H9 (cell line): Measurements from ENCODE around the gene SDC3. TPM values are rescaled to one million over a fixed set of nuclear protein-coding genes. Genes with fewer than 3 reads are reported as not detected.

ENCODE experiments used
- DNase-seq: peaks from one replicate; pipeline ENCODE4 v3.0.0-alpha.2; 2017
- H2AFZ ChIP-seq: one replicate; pipeline ENCODE4 v1.6.1; 2013; ENCODE audit warnings: mild to moderate bottlenecking, low read length, control low read depth, moderate library complexity
- H2AK5ac ChIP-seq: 2 replicates; pipeline ENCODE4 v1.6.1; 2013; ENCODE audit warnings: low read length, control low read depth, mixed read lengths; ENCODE audit not compliant: insufficient read length
- H2BK120ac ChIP-seq: one replicate; pipeline ENCODE4 v1.6.1; 2013; ENCODE audit warnings: low read depth, mild to moderate bottlenecking, low read length, control low read depth, inconsistent platforms; ENCODE audit not compliant: poor library complexity, severe bottlenecking
- H2BK12ac ChIP-seq: 2 replicates; pipeline ENCODE4 v1.6.1; 2013; ENCODE audit warnings: low read length, control low read depth, mixed read lengths, low read depth; ENCODE audit not compliant: insufficient read length
- H2BK15ac ChIP-seq: 2 replicates; pipeline ENCODE4 v1.6.1; 2013; ENCODE audit warnings: low read depth, low read length, control low read depth
- H2BK20ac ChIP-seq: one replicate; pipeline ENCODE4 v1.6.1; 2013; ENCODE audit warnings: low read depth, mild to moderate bottlenecking, low read length, control low read depth, inconsistent platforms; ENCODE audit not compliant: poor library complexity, severe bottlenecking
- H2BK5ac ChIP-seq: 2 replicates; pipeline ENCODE4 v1.6.1; 2013; ENCODE audit warnings: low read length, control low read depth, mixed read lengths; ENCODE audit not compliant: insufficient read length
- H3K14ac ChIP-seq: 2 replicates; pipeline ENCODE4 v1.6.1; 2013; ENCODE audit warnings: low read length, control low read depth; ENCODE audit not compliant: insufficient read depth
- H3K18ac ChIP-seq: 2 replicates; pipeline ENCODE4 v1.6.1; 2013; ENCODE audit warnings: low read depth, mild to moderate bottlenecking, mixed read lengths, low read length, control low read depth; ENCODE audit not compliant: insufficient read length
- H3K23ac ChIP-seq: 2 replicates; pipeline ENCODE4 v1.6.1; 2013; ENCODE audit warnings: low read length, control low read depth, mixed read lengths, low read depth; ENCODE audit not compliant: insufficient read length
- H3K23me2 ChIP-seq: 2 replicates; pipeline ENCODE4 v1.6.1; 2013; ENCODE audit warnings: low read depth, mild to moderate bottlenecking, mixed read lengths, low read length, control low read depth; ENCODE audit not compliant: insufficient read length, poor library complexity, severe bottlenecking
- H3K27ac ChIP-seq: 2 replicates; pipeline ENCODE4 v1.5.1; 2013; ENCODE audit warnings: low read length, control low read depth, mixed read lengths, low read depth; ENCODE audit not compliant: insufficient read length
- H3K27me3 ChIP-seq: 2 replicates; pipeline ENCODE4 v1.6.1; 2013; ENCODE audit warnings: low read length, control low read depth, inconsistent platforms; ENCODE audit not compliant: insufficient read depth
- H3K4ac ChIP-seq: 2 replicates; pipeline ENCODE4 v1.6.1; 2013; ENCODE audit warnings: low read depth, mild to moderate bottlenecking, control low read depth, inconsistent platforms, low read length, moderate library complexity
- H3K4me1 ChIP-seq: 2 replicates; pipeline ENCODE4 v1.6.1; 2013; ENCODE audit warnings: low read length, control low read depth, inconsistent platforms; ENCODE audit not compliant: insufficient read depth
- H3K4me2 ChIP-seq: 2 replicates; pipeline ENCODE4 v1.6.1; 2013; ENCODE audit warnings: low read length, control low read depth, mixed read lengths; ENCODE audit not compliant: insufficient read length, insufficient read depth
- H3K56ac ChIP-seq: 2 replicates; pipeline ENCODE4 v1.6.1; 2013; ENCODE audit warnings: low read depth, mild to moderate bottlenecking, mixed read lengths, low read length, control low read depth; ENCODE audit not compliant: insufficient read length
- H3K79me1 ChIP-seq: 2 replicates; pipeline ENCODE4 v1.6.1; 2013; ENCODE audit warnings: low read depth, mild to moderate bottlenecking, moderate library complexity, low read length, control low read depth, inconsistent platforms; ENCODE audit not compliant: insufficient read depth, poor library complexity, severe bottlenecking
- H3K79me2 ChIP-seq: 2 replicates; pipeline ENCODE4 v1.6.1; 2013; ENCODE audit warnings: low read length, control low read depth, inconsistent platforms; ENCODE audit not compliant: insufficient read depth
- H3K9ac ChIP-seq: 2 replicates; pipeline ENCODE4 v1.6.1; 2013; ENCODE audit warnings: low read length, control low read depth, mixed read lengths; ENCODE audit not compliant: insufficient read length; ENCODE audit errors: extremely low read depth
- H3K9me3 ChIP-seq: one replicate; pipeline ENCODE4 v1.6.1; 2013; ENCODE audit warnings: low read depth, low read length, inconsistent platforms; ENCODE audit not compliant: control insufficient read depth
- H3T11ph ChIP-seq: one replicate; pipeline ENCODE4 v1.6.1; 2013; ENCODE audit warnings: mild to moderate bottlenecking, low read length, control low read depth, inconsistent platforms
- H4K20me1 ChIP-seq: one replicate; pipeline ENCODE4 v1.6.1; 2013; ENCODE audit not compliant: control insufficient read depth, insufficient read length, insufficient read depth
- H4K5ac ChIP-seq: 2 replicates; pipeline ENCODE4 v1.6.1; 2013; ENCODE audit warnings: low read depth, mild to moderate bottlenecking, mixed read lengths, low read length, control low read depth; ENCODE audit not compliant: insufficient read length
- H4K8ac ChIP-seq: replicated peaks from 2 replicates; pipeline ENCODE4 v1.6.1; 2013; ENCODE audit warnings: low read length, control low read depth, mixed read lengths, low read depth; ENCODE audit not compliant: insufficient read length
- H4K91ac ChIP-seq: 2 replicates; pipeline ENCODE4 v1.6.1; 2013; ENCODE audit warnings: low read depth, mild to moderate bottlenecking, moderate library complexity, mixed read lengths, low read length, control low read depth; ENCODE audit not compliant: insufficient read length
- H3K27ac Mint-ChIP-seq, 3 experiments: 2 replicates in 2 of 3; 3 replicates in 1 of 3; pipeline ENCODE4 v1.8.0; 2020 to 2021; ENCODE audit warnings: mixed read lengths in 3 of 3, mild to moderate bottlenecking in 1 of 3, moderate library complexity in 1 of 3
- H3K27me3 Mint-ChIP-seq: 2 replicates; pipeline ENCODE4 v1.8.0; 2021; ENCODE audit warnings: low read depth, mild to moderate bottlenecking, moderate library complexity, mixed read lengths
- H3K36me3 Mint-ChIP-seq, 3 experiments: 2 replicates in 2 of 3; 3 replicates in 1 of 3; pipeline ENCODE4 v1.8.0; 2020 to 2021; ENCODE audit warnings: low read depth in 3 of 3, mixed read lengths in 3 of 3; ENCODE audit not compliant: insufficient read depth in 1 of 3
- H3K4me1 Mint-ChIP-seq, 2 experiments: 2 replicates each; pipeline ENCODE4 v1.8.0; 2020; ENCODE audit warnings: mixed read lengths in 2 of 2
- H3K4me3 Mint-ChIP-seq, 2 experiments: 2 replicates in 1 of 2; 3 replicates in 1 of 2; pipeline ENCODE4 v1.8.0; 2020 to 2021; ENCODE audit warnings: mild to moderate bottlenecking in 2 of 2, mixed read lengths in 2 of 2, moderate library complexity in 1 of 2
- H3K9me3 Mint-ChIP-seq, 2 experiments: 2 replicates in 1 of 2; 3 replicates in 1 of 2; pipeline ENCODE4 v1.8.0; 2020; ENCODE audit warnings: mild to moderate bottlenecking in 2 of 2, mixed read lengths in 2 of 2, moderate library complexity in 1 of 2
- CTCF ChIP-seq: fragments of 200-600 bp; sonication (generic); conservative IDR thresholded peaks from 3 replicates; pipeline ENCODE4 v1.8.0; 2021; ENCODE audit warnings: antibody characterized with exemption, mild to moderate bottlenecking
- WGBS: extraction: QIAGEN DNeasy Blood & Tissue Kit; methylation state at CpG from one replicate; pipeline ENCODE4 v1.1.7; 2013; ENCODE audit warnings: missing lambda C conversion rate, low lambda C conversion rate, mixed read lengths; ENCODE audit not compliant: insufficient read length; ENCODE audit errors: extremely low coverage; 5-methylcytosine and 5-hydroxymethylcytosine counted together
- total RNA-seq: library from RNA; stranded (reverse); gene quantifications from 2 replicates; pipeline ENCODE4 v1.2.1, GENCODE V29; 2021

SDC3 gene
- total RNA-seq, 1 experiment from 2014 or later = 25.9 TPM

DNA sequence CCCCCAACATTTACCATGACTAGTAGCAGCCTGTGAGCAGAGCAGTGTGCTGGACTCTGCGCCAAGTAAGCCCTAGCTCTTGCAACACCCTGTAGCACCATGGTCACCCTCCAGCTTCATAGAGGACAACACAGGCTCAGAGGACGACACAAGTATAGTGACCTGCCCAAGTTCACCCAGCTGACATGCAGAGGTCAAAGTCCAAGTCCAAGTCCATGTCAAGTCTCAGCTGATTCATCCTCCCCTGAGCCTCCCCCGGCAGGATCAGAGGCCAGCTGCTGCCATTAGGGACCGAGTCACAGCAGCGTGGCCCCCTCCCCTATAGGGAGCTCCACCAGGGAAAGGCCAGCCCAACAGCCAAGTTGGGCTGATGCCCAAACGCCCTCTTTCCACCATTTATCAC, 15.9 kb downstream of the SDC3 start:
- no peaks in the 10 kb centered on the region; a peak in 1 of 5 replicates for H3K9me3 Mint-ChIP-seq
- DNase-seq = no peak

More for the DNA sequence above, 15.9 kb downstream of the SDC3 start:
- Histone ChIP-seq H3K9ac (no peak overlapping the region), H3K14ac (no peak overlapping the region), H3K27ac (no peak overlapping the region), H3K4me2 (no peak overlapping the region), H3K23ac (no peak overlapping the region), H3T11ph (no peak overlapping the region), H3K4ac (no peak overlapping the region), H4K5ac (no peak overlapping the region), H2BK20ac (no peak overlapping the region), H4K91ac (no peak overlapping the region), H2BK120ac (no peak overlapping the region), H3K27me3 (no peaks in the 10 kb centered on the region), H3K79me1 (no peaks in the 10 kb centered on the region), H2BK12ac (no peak overlapping the region), H3K4me1 (peaks cover 3% of the 10 kb centered on the region; the same call in 1 of the 2 replicates), H3K9me3 (no peaks in the 10 kb centered on the region), H2BK5ac (no peak overlapping the region), H3K23me2 (no peaks in the 10 kb centered on the region), H2AFZ (no peak overlapping the region), H3K56ac (no peak overlapping the region), H4K20me1 (no peaks in the 10 kb centered on the region), H2BK15ac (no peak overlapping the region), H2AK5ac (no peak overlapping the region), H4K8ac (no peak overlapping the region), H3K18ac (no peak overlapping the region), H3K79me2 (no peaks in the 10 kb centered on the region)
- TF ChIP-seq CTCF = no peak
- Mint-ChIP-seq H3K27me3 (peaks cover 2% of the 10 kb centered on the region), H3K4me1 (peaks cover 30 to 43% of the 10 kb centered on the region in 2 experiments), H3K36me3 (peaks cover 0 to 5% (median 0%) of the 10 kb centered on the region in 3 experiments; a peak in 2 of 7 replicates), H3K27ac (peak overlapping the region; percentile 17 to 73 (median 68); a peak in 3 of 7 replicates), H3K4me3 (no peak overlapping the region; a peak in 1 of 5 replicates)
- WGBS = no CpG with 5 or more reads among the region's 6 CpGs
